Measurements from ENCODE around the gene PAX3. TPM values are rescaled to one million over a fixed set of nuclear protein-coding genes. Genes with fewer than 3 reads are reported as not detected.

Gene PAX3
- total RNA-seq, 1 donor from 2014 or later = not detected

- no peak for DNase-seq (ENCODE audit: extremely low read depth, low read depth, low spot score)
Measured at GRCh38 chr2:222299906-222300725, 1.3 kb upstream of the PAX3 start.

GRCh38 chr2:222298001-222298310 is 842 bp downstream of the PAX3 start:
- DNase-seq (ENCODE audit: extremely low read depth, low read depth, low spot score) = no peak

- no peak for DNase-seq (ENCODE audit: extremely low read depth, low read depth, low spot score)
Measured at GRCh38 chr2:222297600-222297935, 1.2 kb downstream of the PAX3 start.

GRCh38 chr2:222296911-222297599 is 1.7 kb downstream of the PAX3 start:
- DNase-seq (ENCODE audit: extremely low read depth, low read depth, low spot score) = no peak

- no peak for DNase-seq (ENCODE audit: extremely low read depth, low read depth, low spot score)
Measured at GRCh38 chr2:222296311-222296741, 2.5 kb downstream of the PAX3 start.

- DNase-seq (ENCODE audit: extremely low read depth, low read depth, low spot score) = no peak
Measured at GRCh38 chr2:222295368-222296062, 3.3 kb downstream of the PAX3 start.

- DNase-seq (ENCODE audit: extremely low read depth, low read depth, low spot score) = no peak
Measured at GRCh38 chr2:222294996-222295367, 3.8 kb downstream of the PAX3 start.

GRCh38 chr2:222293660-222294630 is 4.9 kb downstream of the PAX3 start:
- DNase-seq (ENCODE audit: extremely low read depth, low read depth, low spot score) = no peak

GRCh38 chr2:222292149-222293134 is 6.4 kb downstream of the PAX3 start:
- DNase-seq (ENCODE audit: extremely low read depth, low read depth, low spot score) = no peak

GRCh38 chr2:222291485-222291841 is 7.3 kb downstream of the PAX3 start:
- no peak for DNase-seq (ENCODE audit: extremely low read depth, low read depth, low spot score)

GRCh38 chr2:222290736-222291484 is 7.9 kb downstream of the PAX3 start:
- DNase-seq (ENCODE audit: extremely low read depth, low read depth, low spot score) = no peak

GRCh38 chr2:222290401-222290735 is 8.4 kb downstream of the PAX3 start:
- no peak for DNase-seq (ENCODE audit: extremely low read depth, low read depth, low spot score)

GRCh38 chr2:222289278-222290160 is 9.3 kb downstream of the PAX3 start:
- DNase-seq (ENCODE audit: extremely low read depth, low read depth, low spot score) = no peak

- no peak for DNase-seq (ENCODE audit: extremely low read depth, low read depth, low spot score)
Measured at GRCh38 chr2:222288590-222289277, 10.1 kb downstream of the PAX3 start.

GRCh38 chr2:222287862-222288479 is 10.8 kb downstream of the PAX3 start:
- no peak for DNase-seq (ENCODE audit: extremely low read depth, low read depth, low spot score)

GRCh38 chr2:222284466-222284865 is 14.3 kb downstream of the PAX3 start:
- DNase-seq (ENCODE audit: extremely low read depth, low read depth, low spot score) = no peak

GRCh38 chr2:222283634-222284033 is 15.2 kb downstream of the PAX3 start:
- DNase-seq (ENCODE audit: extremely low read depth, low read depth, low spot score) = no peak
